Stimulated activated CD8-positive, alpha-beta memory T cell treated with anti-CD3 and anti-CD28 coated beads, Interleukin-7, amount 100 ng/mL, for 4 hours (primary cell): ENCODE results near the gene ENOPH1.

Source experiments
- DNase-seq, 2 donors: peaks; one replicate each; pipeline ENCODE4 v3.0.0-alpha.2; 2020; ENCODE audit warnings: low read depth in 2 of 2

ENOPH1 gene

GRCh38 chr4:82508806-82509428 is 78.5 kb downstream of the ENOPH1 start:
- DNase-seq, result no peak

- DNase-seq, result no peak
These were observed 79.8 kb downstream of the ENOPH1 start for GRCh38 chr4:82510216-82510615.
